HG03460 (cell line): Measurements from ENCODE around the gene SCARF2.
"Not testable (repeated sequence)": the region's sequence is repeated elsewhere in the genome, so short reads cannot be mapped to it uniquely, and the experiment has no call there.

Experiments used
- ATAC-seq: cut with Tn5 transposase; IDR thresholded peaks from one replicate; pipeline ENCODE4 v1.9.1; 2021; ENCODE audit not compliant: unreplicated experiment

SCARF2 gene

DNA sequence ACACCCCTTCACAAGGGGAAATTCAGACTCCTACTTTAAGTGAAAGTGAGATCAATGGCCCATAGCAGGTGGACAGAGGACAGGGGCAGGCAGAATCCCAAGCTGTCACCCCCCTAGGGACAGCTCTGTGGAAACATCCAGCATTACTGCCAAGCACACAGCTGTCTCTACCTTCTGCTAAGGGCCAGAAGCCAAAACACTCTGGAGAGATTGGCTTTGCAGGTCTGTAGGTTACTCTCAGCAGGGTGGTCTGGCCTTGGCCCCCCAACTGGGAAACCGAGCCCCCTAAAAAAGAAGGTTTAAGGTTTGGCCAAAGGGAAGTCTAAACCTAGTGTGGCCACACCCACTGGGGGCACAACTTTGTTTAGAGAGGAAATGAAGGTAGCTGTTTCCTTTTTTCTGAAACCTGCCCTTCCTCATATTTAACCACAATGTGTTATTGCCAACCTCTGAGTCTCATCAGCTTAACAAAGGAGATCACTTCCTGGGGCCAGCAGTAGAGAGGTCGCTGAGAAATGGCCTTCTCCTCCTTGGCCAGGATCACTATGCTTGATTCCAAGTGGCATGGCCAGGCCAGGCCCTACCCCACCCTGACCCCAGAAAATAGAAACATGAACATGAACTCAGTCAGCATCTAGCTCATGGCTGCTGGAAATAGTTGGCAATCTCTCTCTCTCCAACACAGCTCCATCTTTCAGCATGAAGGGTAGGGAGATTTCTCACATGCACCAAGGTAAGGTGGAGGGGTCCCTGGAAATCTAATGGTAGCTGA is 25.9 kb upstream of the SCARF2 start:
- ATAC-seq = no peak

DNA sequence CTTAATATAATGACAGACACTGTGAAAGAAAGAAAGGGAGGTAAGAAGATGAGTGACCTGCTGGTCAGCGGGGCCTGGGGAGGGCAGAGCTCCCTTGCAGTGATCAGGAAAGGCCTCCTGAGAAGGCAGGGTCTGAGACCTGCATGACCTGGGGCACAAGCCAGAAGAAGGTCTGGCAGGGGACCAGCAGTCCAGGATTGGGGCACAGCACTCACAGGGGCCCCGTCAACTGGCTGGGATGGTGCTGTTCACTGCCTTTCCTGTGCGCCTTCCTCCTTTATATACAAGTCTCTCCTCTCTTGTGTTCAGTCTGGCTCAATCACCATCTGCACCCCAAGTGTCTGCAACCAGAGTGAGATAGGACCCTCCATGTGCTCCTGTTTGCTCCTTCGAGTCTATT is 22.2 kb upstream of the SCARF2 start:
- ATAC-seq = no peak

DNA sequence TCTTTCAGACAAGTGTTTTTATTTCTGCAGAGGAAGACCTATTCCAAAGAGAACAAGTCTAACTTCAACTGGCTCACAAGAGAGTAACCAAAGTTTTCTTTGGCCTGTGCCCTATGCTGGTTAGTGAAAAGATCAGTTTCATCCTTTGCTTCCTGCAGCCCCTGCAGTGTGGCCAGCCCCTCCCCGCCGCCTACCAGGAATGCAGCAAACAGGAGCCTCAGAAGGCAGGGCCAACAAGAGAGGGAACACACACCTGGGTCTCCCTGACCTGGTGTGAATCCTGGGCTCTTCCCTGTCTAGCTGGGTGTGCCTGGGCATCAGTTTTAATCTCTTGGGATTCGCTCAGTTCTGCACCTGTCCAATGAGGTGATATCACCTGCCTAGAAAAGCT is 21.5 kb upstream of the SCARF2 start:
- no peak for ATAC-seq

DNA sequence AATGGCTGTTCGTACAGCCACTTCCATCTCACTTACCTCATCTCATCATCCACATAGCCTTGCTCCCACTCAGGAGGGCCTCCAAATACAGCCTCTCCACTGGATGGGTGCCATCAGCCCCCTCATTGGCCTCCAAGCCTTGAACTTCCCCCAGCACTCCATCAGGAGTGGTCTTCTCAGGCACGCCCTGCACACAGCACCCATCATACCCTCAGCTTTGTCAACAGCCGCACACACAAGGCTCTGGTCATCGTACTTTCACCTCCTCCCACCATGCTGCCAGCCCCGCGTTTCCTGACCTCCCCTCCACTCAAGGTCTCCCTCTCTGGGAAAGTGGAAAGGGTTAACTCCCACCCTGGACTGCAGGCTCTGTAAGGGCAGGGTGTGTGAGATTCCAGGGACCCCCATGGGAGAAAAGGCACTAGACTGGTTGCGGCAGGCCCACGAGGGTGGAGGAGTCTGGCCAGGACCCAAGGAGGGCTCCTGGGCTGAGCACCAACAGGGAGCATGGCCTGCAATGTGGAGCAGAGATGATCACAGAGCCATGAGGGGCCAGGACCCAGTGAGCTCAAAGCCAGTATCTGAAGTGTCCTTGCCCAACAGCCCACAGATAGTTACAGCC is 21.0 kb upstream of the SCARF2 start:
- no peak for ATAC-seq

DNA sequence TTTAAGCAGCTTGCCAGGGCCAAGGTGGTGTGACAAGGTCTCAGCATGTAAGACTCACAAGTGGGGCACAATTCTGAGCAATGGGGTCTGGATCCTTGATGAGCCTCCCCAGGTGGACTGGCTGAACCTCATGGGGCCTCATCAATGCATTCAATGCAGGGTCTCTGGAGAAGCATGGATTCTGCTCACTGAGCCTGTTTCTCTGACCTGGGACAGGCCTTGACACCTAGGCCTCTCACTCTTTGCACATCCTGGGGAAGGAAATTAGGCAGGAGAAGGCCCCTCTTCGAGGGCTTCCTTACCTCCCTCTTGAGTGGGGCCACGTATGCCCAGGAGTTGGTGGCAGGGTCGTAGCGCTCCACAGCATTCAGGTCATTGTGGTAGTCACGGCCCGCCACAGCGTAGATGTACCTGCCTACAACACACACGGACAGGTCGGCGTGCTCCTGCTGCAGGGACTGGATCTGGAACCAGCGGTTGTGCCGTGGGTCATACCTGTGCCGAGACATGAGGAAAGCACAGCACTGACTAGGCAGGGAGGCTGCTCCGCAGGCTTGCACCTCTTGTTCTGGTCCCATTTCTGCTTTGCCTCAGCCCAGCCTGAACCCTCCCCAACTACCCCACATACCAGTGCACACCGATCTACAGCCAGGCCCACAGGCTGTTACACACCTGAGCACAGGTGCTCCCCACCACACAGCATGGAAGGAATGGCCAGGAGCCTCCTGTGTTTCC is 20.0 kb upstream of the SCARF2 start:
- no peak for ATAC-seq

DNA sequence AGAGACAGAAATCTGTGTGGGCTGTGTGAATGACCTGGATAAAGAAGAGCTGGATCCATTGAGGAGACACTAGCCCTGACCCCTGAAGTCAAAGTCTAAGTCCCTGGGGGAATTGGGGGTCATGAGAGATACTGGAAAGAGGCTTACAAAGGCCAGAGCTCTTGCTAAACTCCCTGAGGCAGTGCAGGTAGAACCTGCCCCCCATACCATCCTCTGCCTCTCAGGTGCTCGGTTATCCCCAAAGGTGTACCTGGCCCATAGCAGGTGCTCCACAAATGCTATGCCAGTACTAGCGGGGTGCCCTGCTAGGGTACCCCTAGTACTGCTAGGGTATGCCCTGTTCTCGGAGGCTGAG is 19.1 kb upstream of the SCARF2 start:
- no peak for ATAC-seq

DNA sequence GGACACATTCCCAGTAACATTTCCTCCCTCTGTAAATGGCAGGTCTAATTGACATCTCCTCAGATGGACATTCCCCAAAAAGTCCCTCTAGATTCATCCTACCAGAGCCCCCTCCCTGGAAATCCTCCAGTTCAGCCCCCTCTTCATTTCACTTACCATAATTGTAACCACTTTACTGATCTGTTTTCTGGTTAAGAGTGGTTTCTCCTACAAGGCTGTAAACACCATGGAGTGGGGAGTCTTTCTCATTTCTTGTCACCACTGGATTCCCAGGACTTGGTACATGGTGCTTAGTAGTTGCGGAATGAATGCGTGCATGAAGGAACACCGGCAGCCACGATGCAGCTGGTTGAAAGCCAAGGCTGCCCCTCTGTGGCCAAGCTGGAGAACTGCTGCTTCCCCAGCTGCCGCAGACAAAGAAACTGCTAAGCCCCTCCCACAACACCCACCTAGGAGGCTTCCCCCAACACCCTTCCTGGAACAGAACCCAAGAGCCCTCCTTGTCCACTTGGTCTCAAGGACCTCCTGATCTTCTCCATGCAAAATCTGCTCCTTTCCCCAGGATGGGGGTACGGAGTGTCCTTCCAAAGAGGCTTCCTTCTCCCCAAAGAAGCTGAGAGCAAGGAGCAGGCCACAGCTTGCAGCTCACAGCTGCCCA is 18.6 kb upstream of the SCARF2 start:
- ATAC-seq = peak; percentile 62

DNA sequence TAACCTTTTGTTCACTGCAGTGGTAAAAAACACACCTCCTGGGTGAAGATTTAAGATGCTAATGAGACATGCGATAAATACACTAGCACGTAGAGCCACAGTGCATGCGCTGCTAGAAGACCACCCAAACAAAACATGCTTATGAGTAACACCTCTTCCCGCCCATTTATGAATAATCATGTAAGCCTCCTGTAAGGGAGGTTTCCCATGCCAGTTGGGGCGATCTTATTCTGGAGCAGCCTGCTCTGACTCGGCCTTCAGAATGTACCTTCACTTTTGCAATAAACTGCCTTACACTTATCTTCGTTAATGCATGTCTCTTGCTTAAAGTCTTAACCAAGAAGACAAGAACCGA is 18.1 kb upstream of the SCARF2 start:
- no peak for ATAC-seq

DNA sequence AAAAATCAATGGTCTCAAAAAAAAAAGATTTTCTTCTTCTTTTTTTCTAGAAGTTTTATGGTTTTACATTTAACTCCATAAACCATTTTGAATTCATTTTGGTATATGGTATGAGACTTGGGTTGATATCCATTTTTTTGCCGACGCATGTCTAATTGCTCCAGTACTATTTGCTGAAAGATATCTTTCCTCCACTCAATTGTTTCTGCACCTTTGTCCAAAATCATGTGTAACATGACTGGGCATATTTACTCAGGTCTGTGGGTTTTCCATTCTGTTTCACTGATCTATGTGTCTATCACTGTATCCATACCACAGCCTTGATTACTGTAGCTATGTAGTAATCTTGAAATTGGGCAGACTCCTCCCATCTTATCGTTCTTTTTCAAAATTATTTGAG is 15.6 kb upstream of the SCARF2 start:
- ATAC-seq = no peak

DNA sequence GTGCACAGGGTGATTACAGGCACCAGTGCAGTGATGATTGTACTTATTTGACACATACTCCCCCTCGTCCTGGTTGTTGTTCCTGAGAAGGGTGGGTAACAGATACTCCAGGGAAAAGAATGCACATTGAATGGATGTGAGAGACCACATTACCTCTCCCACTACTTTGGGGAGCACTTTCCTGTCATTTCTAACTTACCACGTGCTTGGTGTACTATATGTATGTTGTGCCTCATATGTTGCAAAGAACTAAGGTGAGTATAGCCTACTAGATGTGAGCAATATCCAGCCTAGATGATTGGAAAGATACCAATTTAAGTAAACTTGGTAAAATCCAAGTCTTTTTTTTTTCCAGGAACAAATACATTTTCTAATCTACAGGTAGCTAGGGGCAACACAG is 14.3 kb upstream of the SCARF2 start:
- ATAC-seq = no peak

DNA sequence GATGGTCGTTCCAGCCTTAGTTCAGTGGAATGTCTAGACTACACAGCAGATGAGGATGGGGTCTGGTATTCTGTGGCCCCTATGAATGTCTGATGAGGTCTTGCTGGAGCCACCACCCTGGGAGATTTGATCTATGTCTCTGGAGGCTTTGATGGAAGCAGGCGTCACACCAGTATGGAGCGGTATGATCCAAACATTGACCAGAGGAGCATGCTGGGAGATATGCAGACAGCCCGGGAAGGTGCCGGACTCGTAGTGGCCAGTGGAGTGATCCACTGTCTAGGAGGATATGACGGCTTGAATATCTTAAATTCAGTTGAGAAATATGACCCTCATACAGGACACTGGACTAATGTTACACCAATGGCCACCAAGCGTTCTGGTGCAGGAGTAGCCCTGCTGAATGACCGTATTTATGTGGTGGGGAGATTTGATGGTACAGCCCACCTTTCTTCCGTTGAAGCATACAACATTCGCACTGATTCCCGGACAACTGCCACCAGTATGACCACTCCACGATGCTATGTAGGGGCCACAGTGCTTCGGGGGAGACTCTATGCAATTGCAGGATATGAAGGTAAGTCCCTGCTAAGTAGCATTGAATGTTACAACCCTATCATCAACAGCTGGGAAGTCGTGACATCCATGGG is 13.6 kb upstream of the SCARF2 start:
- not testable (repeated sequence) for ATAC-seq

DNA sequence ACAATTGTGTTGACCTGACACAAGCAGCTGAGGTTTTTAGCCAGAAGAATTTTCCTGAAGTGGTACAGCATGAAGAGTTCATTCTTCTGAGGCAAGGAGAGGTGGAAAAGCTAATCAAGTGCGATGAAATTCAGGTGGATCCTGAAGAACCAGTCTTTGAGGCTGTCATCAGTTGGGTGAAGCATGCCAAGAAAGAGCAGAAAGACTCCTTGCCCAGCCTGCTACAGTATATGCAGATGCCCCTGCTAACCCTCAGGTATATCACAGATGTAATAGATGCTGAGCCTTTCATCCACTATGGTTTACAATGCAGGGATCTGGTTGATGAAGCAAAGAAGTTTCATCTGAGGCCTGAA is 12.9 kb upstream of the SCARF2 start:
- ATAC-seq = no peak

DNA sequence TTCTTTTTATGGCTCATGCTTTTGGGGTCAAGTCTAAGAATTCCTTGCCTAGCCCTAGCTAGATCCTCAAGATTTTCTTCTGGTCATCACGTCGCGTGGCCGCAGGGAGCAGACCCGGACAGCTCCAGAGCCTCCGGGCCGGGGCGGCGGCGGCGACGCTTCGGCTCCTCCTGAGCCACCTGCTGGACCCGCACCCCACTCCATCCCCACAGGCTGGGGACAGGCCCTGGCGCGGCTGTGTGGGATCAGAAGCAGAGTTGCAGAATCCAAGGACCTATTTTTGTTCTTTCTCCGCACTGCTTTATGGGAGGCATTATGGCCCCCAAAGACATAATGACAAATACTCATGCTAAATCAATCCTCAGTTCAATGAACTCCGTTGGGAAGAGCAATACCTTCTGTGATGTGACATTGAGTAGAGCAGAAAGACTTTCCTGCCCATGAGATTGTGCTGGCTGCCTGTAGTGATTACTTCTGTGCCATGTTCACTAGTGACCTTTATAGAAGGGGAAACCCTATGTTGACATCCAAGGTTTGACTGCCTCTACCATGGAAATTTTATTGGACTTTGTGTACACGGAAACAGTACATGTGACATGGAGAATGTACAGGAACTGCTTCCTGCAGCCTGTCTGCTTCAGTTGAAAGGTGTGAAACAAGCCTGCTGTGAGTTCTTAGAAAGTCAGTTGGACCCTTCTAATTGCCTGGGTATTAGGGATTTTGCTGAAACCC is 12.4 kb upstream of the SCARF2 start:
- ATAC-seq = no peak

DNA sequence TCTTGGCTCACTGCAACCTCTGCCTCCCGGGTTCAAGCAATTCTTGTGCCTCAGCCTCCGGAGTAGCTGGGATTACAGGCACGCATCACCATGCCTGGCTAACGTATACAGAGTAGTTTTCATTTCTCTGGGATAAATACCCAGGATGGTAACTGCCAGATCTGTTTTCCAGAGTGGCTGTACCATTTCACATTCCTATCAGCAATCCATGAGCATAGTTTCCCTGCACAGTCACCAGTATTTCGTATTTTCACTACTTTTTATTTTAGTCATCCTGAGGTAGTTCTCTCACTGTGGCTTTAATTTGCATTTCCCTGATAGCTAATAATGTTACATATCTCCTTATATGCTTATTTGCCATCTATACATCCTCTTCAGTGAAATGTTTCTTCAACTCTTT is 11.0 kb upstream of the SCARF2 start:
- ATAC-seq = no peak

DNA sequence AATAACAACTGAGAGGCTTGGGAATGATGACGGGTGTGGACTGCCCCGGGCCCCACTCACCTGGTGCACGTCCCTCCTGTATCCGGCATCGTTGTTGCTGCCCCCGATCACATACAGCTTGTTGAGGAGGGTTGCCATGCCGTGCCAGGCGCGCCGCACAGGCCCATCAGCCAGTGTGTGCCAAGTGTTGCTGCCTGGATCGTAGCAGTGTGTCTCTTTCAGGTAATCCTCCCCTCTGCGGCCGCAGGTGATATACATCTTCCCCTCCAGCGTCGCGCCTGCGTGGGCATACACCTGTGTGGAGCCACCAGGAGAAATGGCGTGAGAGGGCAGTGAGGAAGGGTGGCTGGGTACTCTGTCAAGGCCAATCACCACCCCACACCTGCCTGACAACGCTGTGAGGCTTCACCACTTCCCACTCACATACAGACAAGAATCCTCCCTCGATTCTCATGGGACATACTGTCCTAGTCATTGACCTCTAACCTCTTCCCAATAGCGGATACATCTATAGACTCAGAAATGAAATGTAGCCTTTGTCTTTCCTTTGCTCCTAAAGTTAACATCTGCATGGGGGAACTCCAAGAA is 8.9 kb upstream of the SCARF2 start:
- no peak for ATAC-seq

DNA sequence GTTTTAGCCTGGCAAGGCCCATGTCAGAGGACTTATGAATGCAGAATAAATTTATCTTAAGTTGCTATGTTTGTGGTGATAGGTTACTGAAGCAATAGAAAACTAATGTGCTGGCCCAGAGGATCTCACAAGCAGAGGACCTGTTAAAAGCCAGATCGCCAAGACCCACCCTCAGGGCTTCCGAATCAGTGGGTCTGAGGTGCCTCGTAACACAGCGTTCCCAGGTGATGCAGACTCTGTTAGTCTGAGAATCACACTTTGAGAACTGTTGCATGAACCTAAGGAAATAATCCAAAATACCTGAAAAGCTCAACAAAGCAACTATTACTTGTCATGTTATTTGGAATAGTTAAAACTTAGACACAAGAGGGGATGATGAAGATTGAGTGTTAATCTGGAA is 6.7 kb upstream of the SCARF2 start:
- no peak for ATAC-seq

DNA sequence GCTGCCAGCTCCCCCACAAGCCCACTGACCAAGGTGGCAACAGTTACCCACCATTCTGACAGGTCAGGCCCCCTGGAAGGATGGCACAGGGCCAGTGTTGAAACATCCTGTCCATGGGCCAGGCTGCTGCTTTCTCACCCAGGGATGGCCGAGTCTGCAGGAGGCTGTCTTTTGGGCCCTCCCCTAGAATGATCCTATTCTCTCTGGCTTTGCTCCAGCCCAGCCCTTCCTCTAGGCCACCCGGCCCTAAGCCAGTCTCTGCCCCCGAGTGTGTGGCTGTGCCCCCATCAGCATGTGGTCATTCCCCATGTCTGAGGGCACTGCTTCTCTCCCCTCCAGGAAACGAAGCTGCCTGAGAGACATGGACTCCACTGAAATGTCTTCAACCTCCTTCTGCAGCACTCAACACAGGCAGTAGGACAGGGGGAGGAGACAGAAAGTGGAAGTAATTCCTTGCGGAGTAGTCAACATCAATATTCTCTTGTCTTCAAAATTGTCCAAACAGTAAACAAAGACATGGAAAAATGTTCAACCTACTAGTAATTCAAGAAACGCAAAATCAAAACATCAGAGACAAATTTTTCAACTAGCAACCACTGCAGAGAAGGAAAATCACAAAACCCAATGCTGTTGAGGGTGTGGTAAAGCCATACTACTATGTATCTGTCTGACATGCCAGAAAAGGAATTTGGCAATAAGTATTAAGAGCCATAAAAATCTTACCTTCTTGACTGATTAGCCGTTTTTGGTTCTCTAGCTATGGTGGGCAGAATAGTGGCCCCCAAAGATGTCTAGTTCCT is 5.1 kb upstream of the SCARF2 start:
- ATAC-seq = no peak

DNA sequence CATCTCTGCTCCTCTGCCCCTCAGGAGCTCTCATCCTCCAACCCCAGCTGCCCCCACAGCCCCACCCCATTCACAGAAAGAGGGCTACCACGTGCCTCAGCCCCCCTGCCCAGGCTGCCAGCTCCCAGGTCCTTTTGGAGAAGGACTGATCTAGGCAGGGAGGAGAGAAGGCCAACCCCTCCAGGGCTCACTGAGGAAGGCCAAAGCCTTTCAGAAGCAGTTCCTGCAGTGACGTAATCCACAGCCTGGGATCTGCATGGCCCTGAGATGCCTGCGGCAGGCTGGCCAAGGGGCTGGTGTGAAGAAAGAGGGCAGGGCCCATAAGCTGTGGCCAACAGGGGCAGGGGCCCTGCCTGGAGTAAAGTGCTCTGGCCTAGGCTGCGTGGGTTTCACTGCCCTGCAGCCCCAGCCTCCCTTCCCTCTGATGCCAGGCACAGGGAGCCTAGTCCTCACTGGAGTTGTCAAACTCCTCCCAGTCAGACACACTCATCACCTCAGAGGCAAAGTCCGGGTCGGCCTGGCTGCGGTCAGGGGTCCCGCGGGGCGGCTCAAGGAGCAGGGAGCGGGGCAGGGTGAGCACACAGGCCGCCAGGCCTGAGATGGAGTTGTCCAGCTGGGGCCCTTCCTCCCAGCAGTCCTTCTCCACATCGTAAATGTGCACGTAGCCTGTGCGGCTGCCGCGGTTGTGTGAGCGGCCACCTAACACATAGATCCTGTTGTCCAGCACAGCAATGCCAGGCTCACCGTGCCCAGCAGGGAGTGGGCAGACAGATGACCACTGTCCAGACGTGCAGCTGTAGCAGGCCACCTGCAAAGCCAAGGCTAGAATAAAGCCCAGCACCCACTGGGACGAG is 4.2 kb upstream of the SCARF2 start:
- no peak for ATAC-seq
